ENCODE results near the gene KRT16. TPM values are rescaled to one million over a fixed set of nuclear protein-coding genes. Genes with fewer than 3 reads are reported as not detected.

KRT16 gene
- total and polyA plus RNA-seq, 8 donors = 1.1 to 32.8 (median 1.3) TPM; not detected in 5

- Histone ChIP-seq H3K27me3 (peaks cover 0 to 7% (median 3%) of the 10 kb centered on the region in 3 donors), H3K4me1 (no peaks in the 10 kb centered on the region), H3K36me3 (no peaks in the 10 kb centered on the region), H3K27ac (no peak overlapping the region), H3K9me3 (peaks cover 0 to 16% (median 14%) of the 10 kb centered on the region in 4 donors), H3K4me3 (no peak overlapping the region)
- intact Hi-C loops (cut with DNase I; ENCODE audit: low total_unique reads) = no loop called here
- DNase-seq = no peak
- WGBS, 5 donors = 45 to 80% (median 62%) methylated on average over 2 of the region's 2 CpGs
- TF ChIP-seq CTCF (IDR thresholded peaks at IDR 0.05) (no peak), EP300 (IDR thresholded peaks at IDR 0.05) (no peak), POLR2A (IDR thresholded peaks at IDR 0.05) (no peak), POLR2AphosphoS5 (IDR thresholded peaks at IDR 0.05) (no peak)
These were observed 10.0 kb downstream of the KRT16 start for GRCh38 chr17:41602524-41602923.

GRCh38 chr17:41600318-41600717 is 12.2 kb downstream of the KRT16 start:
- H3K4me3 ChIP-seq = no peak overlapping the region
- H3K36me3 ChIP-seq = no peaks in the 10 kb centered on the region
- H3K27ac ChIP-seq = no peak overlapping the region
- no peaks in the 10 kb centered on the region for H3K4me1 ChIP-seq
- H3K9me3 ChIP-seq = no peaks in the 10 kb centered on the region
- no peak for TF ChIP-seq POLR2A (IDR thresholded peaks at IDR 0.05)
- no peak for TF ChIP-seq CTCF (IDR thresholded peaks at IDR 0.05)
- no peak for TF ChIP-seq POLR2AphosphoS5 (IDR thresholded peaks at IDR 0.05)
- no peak for TF ChIP-seq EP300 (IDR thresholded peaks at IDR 0.05)
- 57 to 69% (median 64%) methylated on average over 4 of the region's 4 CpGs for WGBS, 5 donors
- H3K27me3 ChIP-seq = peaks cover 0 to 10% (median 0%) of the 10 kb centered on the region in 3 donors
- intact Hi-C loops (cut with DNase I; ENCODE audit: low total_unique reads) = no loop called here
- no peak for DNase-seq

- Histone ChIP-seq H3K27ac (no peak overlapping the region), H3K36me3 (no peaks in the 10 kb centered on the region), H3K4me1 (no peaks in the 10 kb centered on the region), H3K4me3 (no peak overlapping the region), H3K9me3 (no peaks in the 10 kb centered on the region), H3K27me3 (peaks cover 0 to 14% (median 0%) of the 10 kb centered on the region in 3 donors)
- WGBS, 5 donors = 33 to 57% (median 43%) methylated on average over 1 of the region's 1 CpG
- intact Hi-C loops (cut with DNase I; ENCODE audit: low total_unique reads) = no loop called here
- DNase-seq = no peak
- TF ChIP-seq CTCF (IDR thresholded peaks at IDR 0.05) (no peak), POLR2AphosphoS5 (IDR thresholded peaks at IDR 0.05) (no peak)
These were observed 12.9 kb downstream of the KRT16 start for GRCh38 chr17:41599680-41600079.

- 62 to 76% (median 66%) methylated on average over 8 of the region's 8 CpGs for WGBS, 5 donors
- no peaks in the 10 kb centered on the region for H3K36me3 ChIP-seq
- no peak for TF ChIP-seq POLR2A (IDR thresholded peaks at IDR 0.05)
- TF ChIP-seq POLR2AphosphoS5 (IDR thresholded peaks at IDR 0.05) = no peak
- TF ChIP-seq EP300 (IDR thresholded peaks at IDR 0.05) = no peak
- no peak for TF ChIP-seq CTCF (IDR thresholded peaks at IDR 0.05)
- no peaks in the 10 kb centered on the region for H3K4me1 ChIP-seq
- no peak overlapping the region for H3K27ac ChIP-seq
- no peak overlapping the region for H3K4me3 ChIP-seq
- intact Hi-C loops (cut with DNase I; ENCODE audit: low total_unique reads) = no loop called here
- peaks cover 0 to 40% (median 0%) of the 10 kb centered on the region in 3 donors for H3K27me3 ChIP-seq
- no peak for DNase-seq
- no peaks in the 10 kb centered on the region for H3K9me3 ChIP-seq
These were observed 17.0 kb downstream of the KRT16 start for GRCh38 chr17:41595585-41595984.

Data from stomach (tissue), 9 donors.